ENCODE data around the gene PKP1.

DNA sequence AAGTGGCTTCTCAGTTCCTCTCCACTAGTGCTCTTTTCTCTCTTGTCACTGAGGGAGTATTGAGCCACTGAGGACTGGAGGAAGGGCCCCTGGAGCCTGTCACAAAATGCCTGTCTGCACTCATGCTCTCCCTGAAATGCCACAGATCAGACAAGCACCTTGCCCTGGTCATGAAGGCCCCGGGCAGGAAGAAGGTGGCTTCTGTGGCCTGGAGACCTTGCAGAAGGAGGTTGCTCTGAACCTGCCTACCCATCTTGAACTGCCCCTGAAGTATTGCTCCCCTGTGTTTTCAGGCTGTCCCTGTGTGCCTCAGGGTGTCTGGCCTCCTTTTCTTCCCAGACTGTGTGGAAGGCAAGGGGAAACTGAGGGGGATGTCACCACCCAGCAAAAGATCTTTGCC is 3.1 kb downstream of the PKP1 start:
- TF ChIP-seq, protein P1, sequence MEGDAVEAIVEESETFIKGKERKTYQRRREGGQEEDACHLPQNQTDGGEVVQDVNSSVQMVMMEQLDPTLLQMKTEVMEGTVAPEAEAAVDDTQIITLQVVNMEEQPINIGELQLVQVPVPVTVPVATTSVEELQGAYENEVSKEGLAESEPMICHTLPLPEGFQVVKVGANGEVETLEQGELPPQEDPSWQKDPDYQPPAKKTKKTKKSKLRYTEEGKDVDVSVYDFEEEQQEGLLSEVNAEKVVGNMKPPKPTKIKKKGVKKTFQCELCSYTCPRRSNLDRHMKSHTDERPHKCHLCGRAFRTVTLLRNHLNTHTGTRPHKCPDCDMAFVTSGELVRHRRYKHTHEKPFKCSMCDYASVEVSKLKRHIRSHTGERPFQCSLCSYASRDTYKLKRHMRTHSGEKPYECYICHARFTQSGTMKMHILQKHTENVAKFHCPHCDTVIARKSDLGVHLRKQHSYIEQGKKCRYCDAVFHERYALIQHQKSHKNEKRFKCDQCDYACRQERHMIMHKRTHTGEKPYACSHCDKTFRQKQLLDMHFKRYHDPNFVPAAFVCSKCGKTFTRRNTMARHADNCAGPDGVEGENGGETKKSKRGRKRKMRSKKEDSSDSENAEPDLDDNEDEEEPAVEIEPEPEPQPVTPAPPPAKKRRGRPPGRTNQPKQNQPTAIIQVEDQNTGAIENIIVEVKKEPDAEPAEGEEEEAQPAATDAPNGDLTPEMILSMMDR (IDR thresholded peaks at IDR 0.05), result no peak
- TF ChIP-seq POLR2A (IDR thresholded peaks at IDR 0.05), result no peak
